Measurements from ENCODE around the gene BCOR.

BCOR gene

GRCh38 chrX:40063555-40063954 is 34.2 kb downstream of the BCOR start:
- DNase-seq (ENCODE audit: low read depth) = no peak

GRCh38 chrX:40062525-40063155 is 35.1 kb downstream of the BCOR start:
- DNase-seq (ENCODE audit: low read depth) = no peak

- DNase-seq (ENCODE audit: low read depth) = no peak
These were observed 35.8 kb downstream of the BCOR start for GRCh38 chrX:40061871-40062524.

GRCh38 chrX:40061005-40061404 is 36.8 kb downstream of the BCOR start:
- no peak for DNase-seq (ENCODE audit: low read depth)

- DNase-seq (ENCODE audit: low read depth) = no peak
These were observed 37.4 kb downstream of the BCOR start for GRCh38 chrX:40060356-40060845.

GRCh38 chrX:40058719-40059118 is 39.0 kb downstream of the BCOR start:
- DNase-seq (ENCODE audit: low read depth) = no peak

GRCh38 chrX:40057405-40057804 is 40.4 kb downstream of the BCOR start:
- DNase-seq (ENCODE audit: low read depth) = no peak

- DNase-seq (ENCODE audit: low read depth) = peak; percentile 28
These were observed 41.3 kb downstream of the BCOR start for GRCh38 chrX:40056420-40056819.

GRCh38 chrX:40055495-40055894 is 42.3 kb downstream of the BCOR start:
- peak; percentile 46 for DNase-seq (ENCODE audit: low read depth)

- DNase-seq (ENCODE audit: low read depth) = peak; percentile 61
These were observed 43.0 kb downstream of the BCOR start for GRCh38 chrX:40054793-40055192.

- no peak for DNase-seq (ENCODE audit: low read depth)
These were observed 47.2 kb downstream of the BCOR start for GRCh38 chrX:40050532-40050931.

- DNase-seq (ENCODE audit: low read depth) = no peak
These were observed 48.6 kb downstream of the BCOR start for GRCh38 chrX:40049084-40049641.

- DNase-seq (ENCODE audit: low read depth) = no peak
These were observed 50.3 kb downstream of the BCOR start for GRCh38 chrX:40047485-40047884.

- DNase-seq (ENCODE audit: low read depth) = no peak
These were observed 53.9 kb downstream of the BCOR start for GRCh38 chrX:40043895-40044294.

GRCh38 chrX:40041915-40042314 is 55.8 kb downstream of the BCOR start:
- DNase-seq (ENCODE audit: low read depth) = no peak

- DNase-seq (ENCODE audit: low read depth) = no peak
These were observed 56.9 kb downstream of the BCOR start for GRCh38 chrX:40040686-40041461.

- no peak for DNase-seq (ENCODE audit: low read depth)
These were observed 57.9 kb downstream of the BCOR start for GRCh38 chrX:40039887-40040286.

GRCh38 chrX:40037367-40037766 is 60.4 kb downstream of the BCOR start:
- no peak for DNase-seq (ENCODE audit: low read depth)

GRCh38 chrX:40035726-40036125 is 62.0 kb downstream of the BCOR start:
- DNase-seq (ENCODE audit: low read depth) = no peak

GRCh38 chrX:40031911-40032310 is 65.8 kb downstream of the BCOR start:
- DNase-seq (ENCODE audit: low read depth) = peak; percentile 20

- no peak for DNase-seq (ENCODE audit: low read depth)
These were observed 67.6 kb downstream of the BCOR start for GRCh38 chrX:40030205-40030604.

- no peak for DNase-seq (ENCODE audit: low read depth)
These were observed 75.3 kb downstream of the BCOR start for GRCh38 chrX:40022421-40022820.

GRCh38 chrX:40021647-40022046 is 76.1 kb downstream of the BCOR start:
- DNase-seq (ENCODE audit: low read depth) = no peak

All from ELR (cell line).